HG02973 (cell line): ENCODE data around the gene NKAIN4.

Experiments used
- ATAC-seq: cut with Tn5 transposase; IDR thresholded peaks from one replicate; pipeline ENCODE4 v1.9.1; 2021; ENCODE audit warnings: moderate library complexity; ENCODE audit not compliant: unreplicated experiment

Gene NKAIN4

DNA sequence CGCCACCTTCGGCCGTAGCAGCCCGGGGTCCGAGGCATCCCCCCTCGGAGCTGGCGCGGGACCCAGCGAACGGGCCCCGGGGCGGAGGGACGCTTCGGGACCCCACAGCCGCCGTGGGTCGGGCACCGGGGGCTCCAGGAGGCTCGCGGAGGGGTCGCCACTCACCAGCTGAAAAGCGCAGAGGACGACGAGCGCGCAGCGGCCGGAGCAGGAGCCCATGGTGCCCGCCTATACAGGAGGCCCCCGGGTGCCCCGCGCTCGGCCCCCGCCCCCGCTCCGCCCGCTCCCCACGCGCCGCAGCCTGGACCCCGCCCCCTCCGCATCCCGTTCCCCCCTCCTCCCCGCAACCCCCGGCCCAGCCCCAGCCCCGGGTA, at the start of gene NKAIN4:
Gene NKAIN4, minus strand, starts transcription at position 232 of the 374 bp plus-strand sequence. Its CDS starts 13 bp downstream, at position 219.
- ATAC-seq: no peak

DNA sequence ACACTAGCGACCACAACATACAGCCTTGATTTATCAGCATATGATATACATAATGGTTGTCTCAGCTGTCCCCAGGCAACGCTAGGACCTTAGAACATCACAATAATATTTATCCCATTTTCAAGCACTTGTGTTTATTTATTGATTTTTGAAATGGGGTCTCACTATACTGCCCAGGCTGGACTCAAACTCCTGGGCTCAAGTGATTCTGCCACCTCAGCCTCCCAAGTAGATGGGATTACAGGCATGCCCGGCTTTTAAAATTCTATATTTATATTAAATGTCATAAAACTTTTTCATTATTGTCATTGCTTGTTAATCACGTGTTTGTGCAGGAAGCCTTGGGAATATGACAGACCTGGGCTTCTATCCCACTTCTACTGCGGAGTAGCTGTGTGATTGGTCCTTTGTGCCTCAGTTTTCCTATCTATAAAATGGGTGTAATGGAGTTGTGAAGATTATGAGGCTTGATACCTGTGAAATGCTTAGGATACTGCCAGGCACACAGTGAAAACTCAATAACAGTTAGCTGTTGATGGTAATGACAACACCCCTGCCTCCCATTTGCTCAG, 48.9 kb upstream of the NKAIN4 start:
- no peak for ATAC-seq

DNA sequence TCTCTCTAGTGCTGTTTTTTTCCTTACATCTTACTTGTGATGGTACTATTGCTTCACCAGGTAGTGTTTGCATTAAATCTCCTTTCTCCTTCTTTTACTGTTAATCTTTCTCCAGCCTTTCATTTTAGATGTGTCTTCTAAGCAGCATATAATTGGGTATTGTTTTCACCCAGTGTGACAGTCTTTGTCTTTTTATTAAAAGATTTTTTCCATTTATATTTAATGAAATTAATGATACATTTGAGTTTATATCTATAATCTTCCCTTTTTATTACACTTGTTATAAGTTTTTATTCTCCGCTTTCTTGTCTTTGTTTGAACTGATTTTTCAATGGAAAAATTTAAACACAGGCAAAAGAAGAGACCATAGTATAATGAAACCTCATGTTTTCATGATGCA, 47.4 kb upstream of the NKAIN4 start:
- ATAC-seq: no peak

DNA sequence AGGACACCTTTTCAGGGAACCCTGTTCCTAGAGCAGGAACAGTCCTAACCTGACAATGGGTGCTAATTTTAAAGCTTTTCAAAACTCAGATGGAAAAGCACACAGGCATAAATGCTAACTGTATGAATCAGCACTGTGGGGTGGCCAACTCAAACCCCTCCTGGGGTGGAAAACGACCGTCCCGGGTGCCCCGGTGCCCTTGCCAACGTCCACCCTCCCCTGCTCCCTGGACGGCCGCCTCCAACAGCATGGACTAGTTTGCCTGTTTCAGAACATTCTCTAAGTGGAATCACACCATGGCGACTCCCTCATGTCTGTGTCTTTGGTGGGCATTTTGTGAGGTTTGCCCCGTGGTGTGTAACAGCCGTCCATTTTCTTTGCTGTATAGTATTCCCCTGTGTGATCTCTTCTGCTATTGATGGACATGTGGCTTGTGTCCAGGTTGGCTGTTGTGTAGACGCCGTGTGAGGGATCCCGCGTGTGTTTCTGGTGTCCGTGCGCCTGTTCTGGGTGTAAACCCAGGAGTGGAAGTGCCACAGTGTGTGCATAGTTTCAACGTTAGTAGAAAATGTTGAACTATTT, 44.6 kb upstream of the NKAIN4 start:
- no peak for ATAC-seq

- no peak for ATAC-seq
These were observed 43.7 kb upstream of the NKAIN4 start for GRCh38 chr20:63297796-63298572.

GRCh38 chr20:63297371-63297781, 43.1 kb upstream of the NKAIN4 start:
- no peak for ATAC-seq

GRCh38 chr20:63296531-63297299, 42.5 kb upstream of the NKAIN4 start:
- ATAC-seq: no peak

DNA sequence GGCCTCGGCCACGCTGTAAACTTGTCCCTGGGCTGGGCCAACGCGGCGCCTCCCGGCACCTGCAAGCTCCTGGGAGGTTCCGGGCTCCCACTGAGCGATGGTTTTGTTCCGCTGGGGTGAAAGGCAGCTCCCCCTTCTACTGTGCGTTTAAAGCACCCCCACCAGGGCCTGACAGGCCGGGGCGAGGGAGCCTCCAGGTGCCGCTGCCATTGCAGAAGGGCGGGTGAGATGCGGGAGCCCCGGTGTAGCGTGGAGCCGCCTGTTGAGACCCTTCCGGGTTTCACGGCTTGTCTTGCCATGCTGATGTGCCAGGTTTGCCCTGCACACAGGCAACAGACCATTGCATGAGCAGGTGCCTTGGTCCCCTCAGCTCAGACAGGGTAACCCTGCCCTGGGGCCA, 41.6 kb upstream of the NKAIN4 start:
- ATAC-seq: no peak

DNA sequence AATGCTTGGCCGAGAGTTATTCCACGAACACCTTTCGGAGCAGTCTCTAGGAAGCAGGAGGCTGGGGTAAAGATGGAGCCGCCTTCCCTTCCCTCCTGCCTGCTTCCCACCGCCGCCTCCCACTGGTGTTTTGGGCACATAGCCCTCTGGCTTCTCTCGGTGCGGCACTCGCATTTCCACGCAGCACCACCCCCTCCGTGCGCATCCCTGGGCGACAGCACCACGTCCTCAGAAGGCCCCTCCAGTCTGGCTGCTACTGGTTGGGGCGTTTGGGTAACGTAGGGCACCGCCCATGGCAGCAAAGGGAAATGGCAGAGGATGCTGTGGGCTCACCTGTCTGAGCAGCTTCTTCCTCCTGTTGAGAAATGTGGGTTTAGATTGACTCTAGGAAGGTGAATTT, 41.2 kb upstream of the NKAIN4 start:
- ATAC-seq: no peak

DNA sequence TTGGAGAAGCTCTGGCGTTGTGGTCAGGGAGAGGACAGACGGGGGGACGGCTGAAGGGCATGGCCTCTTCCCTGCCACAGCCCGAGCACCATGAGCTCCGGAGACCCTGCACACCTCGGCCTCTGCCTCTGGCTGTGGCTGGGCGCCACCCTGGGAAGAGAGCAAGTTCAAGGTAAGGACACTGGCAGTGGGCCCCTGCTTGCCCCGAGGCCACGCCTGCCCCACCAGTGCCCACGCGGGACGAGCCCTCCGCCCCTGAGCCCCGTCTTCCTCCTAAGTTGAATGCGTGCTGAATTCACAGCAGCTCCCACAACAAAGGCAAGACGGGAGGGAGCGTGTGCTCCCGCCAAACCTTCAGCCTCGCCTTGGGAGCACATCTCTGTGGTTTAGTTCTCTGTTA, 40.8 kb upstream of the NKAIN4 start:
- ATAC-seq: no peak

- ATAC-seq: no peak
These were observed 40.3 kb upstream of the NKAIN4 start for GRCh38 chr20:63294536-63294900.

DNA sequence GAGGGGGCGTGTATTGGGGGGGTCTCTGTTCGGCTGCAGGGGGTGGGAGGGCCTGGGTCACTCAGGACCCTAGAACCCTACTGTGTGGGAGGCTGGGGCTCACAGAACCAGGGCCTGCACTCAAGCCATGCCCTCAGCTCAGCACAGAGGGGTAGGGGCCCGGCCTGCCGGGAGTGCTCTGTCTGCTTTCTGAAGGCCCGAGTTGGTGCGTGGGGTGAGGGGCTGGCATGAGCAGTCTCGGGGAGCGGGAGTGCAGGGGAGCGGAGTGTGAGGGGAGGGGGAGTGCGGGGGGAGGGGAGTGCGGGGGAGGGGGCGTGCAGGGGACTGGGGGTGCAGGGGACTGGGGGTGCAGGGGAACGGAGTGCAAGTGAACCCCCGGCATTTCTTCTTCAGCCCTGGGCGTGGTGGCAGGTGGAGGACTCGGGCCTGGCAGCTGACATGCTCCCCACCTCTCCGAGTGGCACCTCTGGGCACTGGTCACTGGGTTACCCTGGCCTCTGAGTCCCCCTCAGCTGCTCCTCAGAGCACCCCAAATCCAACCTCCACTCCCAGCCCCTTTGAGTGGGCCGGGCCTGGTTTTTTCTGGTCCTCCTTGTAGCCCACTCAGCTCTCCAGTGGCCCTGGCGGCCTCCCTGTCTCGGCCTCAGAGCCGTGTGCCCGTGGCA, 39.7 kb upstream of the NKAIN4 start:
- ATAC-seq: no peak

GRCh38 chr20:63293456-63293855, 39.2 kb upstream of the NKAIN4 start:
- ATAC-seq: no peak

DNA sequence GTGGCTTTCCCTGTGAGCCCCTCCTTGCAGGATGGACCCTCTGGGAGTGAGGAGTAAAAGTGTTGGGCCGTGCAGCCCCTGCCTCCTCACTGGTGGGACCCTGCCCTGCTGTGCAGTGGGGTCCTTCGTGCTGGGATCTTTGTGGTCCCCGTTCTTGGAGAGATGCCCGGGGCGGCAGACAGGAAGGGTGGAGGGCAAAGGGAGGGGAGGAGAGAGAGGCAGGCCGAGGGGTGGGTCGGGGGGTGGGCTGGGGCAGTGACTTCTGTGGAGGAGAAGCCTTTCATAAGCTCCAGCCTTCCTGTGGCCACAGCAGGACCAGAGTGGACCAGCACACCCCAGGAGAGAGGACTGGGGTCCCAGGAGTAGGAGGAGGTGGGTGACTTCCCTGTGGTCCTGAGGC, 38.6 kb upstream of the NKAIN4 start, which contains the start of gene COL20A1:
Gene COL20A1, plus strand, starts transcription at position 283 of the 400 bp plus-strand sequence. CDS start 1,922 bp downstream, outside the sequence.
- no peak for ATAC-seq

- no peak for ATAC-seq
These were observed 38.0 kb upstream of the NKAIN4 start for GRCh38 chr20:63292292-63292701.

DNA sequence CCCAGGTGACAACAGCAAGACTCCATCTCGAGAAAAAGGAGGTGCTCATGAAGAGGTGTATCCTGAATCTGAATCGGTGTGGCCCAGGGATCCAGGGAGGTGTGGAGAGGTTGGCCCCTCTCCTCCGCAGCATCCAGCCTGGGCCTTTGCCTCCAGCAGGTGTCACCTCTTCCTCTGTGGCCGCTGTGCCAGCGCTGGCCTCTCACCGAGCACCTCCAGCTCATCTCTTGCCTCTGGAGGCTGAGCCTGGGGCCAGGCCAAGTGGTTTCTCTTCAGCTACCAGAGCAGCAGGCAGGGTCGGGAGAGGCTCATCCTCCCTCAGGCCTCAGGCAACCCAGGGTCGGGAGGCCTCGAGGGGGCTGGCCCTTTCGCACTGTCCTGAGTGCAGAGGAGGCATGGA, 37.5 kb upstream of the NKAIN4 start:
- ATAC-seq: no peak

GRCh38 chr20:63290677-63291472, 36.6 kb upstream of the NKAIN4 start:
- ATAC-seq: no peak

DNA sequence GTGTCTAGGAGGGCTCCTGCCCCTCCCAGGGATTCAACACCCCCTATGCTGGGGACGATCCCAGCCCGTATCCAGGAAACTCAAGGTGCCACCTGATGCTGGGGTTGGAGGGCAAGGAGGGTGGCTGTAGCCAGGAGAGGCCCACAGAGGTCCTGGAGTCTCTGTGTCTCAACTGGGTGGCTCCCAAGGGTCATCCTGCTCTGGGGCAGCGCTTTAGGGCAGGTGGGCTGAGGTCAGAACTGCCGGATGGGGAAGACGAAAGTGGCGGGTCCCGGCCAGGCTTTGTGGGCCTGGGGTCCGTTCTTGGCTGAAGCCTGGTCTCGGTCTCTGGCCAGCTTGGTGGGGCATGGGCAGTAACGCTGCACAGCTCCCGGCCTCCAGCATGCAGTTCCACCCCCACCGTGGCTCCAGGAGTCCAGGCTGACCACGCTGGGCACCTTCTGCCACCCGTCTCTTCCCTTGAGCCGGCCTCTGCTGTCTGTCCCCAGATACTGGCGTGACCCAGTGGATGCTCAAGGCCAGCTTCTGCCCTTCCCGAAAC, 35.9 kb upstream of the NKAIN4 start:
- no peak for ATAC-seq

DNA sequence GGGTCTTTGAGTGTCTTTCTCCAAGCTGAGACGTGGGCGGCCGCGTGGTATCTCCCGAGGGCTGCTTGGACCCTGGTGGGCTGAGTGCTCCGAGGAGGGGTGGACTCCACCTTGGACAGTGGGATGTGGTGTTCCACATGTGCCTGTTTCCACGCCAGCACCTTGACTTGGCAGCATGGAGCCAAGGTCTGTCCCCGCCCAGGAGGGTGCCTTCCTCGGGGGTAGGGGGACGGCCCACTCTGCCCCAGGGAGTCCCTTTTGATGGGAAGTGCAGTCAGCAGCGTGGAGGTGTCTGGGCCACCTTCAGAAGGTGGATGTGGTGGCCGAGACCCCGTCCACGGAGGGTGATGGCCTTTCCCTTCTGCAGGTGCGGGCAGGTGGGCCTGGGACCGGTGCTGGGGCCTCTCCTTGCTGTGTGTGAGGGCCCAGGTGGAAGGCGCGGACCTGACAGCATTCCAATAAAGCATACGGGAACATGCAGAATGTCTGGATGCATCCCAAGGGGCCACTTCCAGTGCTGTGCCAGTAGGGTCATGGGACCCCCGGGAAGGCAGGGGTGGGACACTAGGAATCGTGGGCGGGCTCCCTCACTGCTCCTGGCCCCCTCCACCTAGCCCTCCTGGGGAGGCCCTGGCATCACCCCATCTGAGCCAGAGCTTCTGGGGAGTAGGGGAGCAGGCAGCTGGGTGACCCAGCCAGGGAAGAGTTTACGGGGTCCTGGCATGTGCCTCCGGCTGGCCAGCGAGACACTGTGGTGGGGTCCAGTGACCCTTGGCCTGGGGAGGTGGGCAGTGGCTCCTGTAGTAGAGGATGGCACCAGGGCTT, 35.3 kb upstream of the NKAIN4 start:
- no peak for ATAC-seq
